ENCODE measurements around the gene CDC45.

DNA sequence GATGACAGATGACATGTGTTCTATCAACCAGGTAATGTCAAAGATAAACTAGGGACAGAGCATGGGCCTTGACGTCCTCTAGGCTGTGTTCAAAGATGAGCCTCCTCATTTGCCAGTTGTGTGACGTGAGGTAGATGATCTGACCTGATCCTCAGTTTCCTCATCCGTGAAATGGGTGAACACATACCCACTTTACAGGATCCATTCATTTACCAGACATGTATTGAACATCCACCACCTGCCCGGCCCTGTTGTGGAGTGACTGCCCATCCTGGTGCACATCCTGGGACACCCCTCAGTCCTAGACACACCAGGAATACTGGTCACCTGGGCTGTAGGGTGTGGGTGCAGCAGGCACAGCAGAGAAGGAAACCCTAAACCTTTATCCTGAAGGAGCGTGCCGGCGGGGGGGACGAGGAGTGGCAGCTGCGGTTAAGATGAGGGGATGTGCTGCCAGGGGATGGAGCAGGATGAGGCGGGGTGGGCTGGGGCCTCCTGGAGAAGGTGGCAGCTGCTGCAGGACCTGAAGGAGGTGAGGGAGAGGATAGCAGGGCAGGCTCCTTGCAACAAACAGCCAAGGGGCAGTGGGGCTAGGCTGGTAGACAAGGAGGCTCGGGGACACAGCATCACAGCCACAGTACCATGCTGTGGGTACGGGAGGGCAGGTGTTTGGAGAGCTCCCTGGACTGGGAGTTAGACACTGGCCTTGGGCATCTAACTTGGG, 36.1 kb downstream of the CDC45 start:
- TF ChIP-seq POLR2A (IDR thresholded peaks at IDR 0.05) (no peak), EP300 (IDR thresholded peaks at IDR 0.05) (no peak)
- TF ChIP-seq, protein P1, sequence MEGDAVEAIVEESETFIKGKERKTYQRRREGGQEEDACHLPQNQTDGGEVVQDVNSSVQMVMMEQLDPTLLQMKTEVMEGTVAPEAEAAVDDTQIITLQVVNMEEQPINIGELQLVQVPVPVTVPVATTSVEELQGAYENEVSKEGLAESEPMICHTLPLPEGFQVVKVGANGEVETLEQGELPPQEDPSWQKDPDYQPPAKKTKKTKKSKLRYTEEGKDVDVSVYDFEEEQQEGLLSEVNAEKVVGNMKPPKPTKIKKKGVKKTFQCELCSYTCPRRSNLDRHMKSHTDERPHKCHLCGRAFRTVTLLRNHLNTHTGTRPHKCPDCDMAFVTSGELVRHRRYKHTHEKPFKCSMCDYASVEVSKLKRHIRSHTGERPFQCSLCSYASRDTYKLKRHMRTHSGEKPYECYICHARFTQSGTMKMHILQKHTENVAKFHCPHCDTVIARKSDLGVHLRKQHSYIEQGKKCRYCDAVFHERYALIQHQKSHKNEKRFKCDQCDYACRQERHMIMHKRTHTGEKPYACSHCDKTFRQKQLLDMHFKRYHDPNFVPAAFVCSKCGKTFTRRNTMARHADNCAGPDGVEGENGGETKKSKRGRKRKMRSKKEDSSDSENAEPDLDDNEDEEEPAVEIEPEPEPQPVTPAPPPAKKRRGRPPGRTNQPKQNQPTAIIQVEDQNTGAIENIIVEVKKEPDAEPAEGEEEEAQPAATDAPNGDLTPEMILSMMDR (IDR thresholded peaks at IDR 0.05), result no peak

Measured in tibial nerve (tissue), 4 donors.